NCI-H1417 (cell line): ENCODE measurements around the gene EXOC4.

Experiments used
- DNase-seq, 3 experiments: peaks; one replicate each; lab custom pipeline; 2025; lab: John Stamatoyannopoulos, UW

EXOC4 gene

GRCh38 chr7:133784486-133785001, 531.7 kb downstream of the EXOC4 start:
- DNase-seq = peak in 2 of 3 experiments; percentile 50 to 87

GRCh38 chr7:133786401-133786937, 533.6 kb downstream of the EXOC4 start:
- no peak for DNase-seq

GRCh38 chr7:133789974-133790373, 537.1 kb downstream of the EXOC4 start:
- peak in 2 of 3 experiments; percentile 42 to 63 for DNase-seq

- DNase-seq = no peak
Measured at GRCh38 chr7:133790911-133791310, 538.0 kb downstream of the EXOC4 start.

GRCh38 chr7:133794479-133794878, 541.6 kb downstream of the EXOC4 start:
- DNase-seq = peak in 2 of 3 experiments; percentile 50 to 88

- peak; percentile 21 to 93 (median 75) for DNase-seq
Measured at GRCh38 chr7:133795068-133795665, 542.3 kb downstream of the EXOC4 start.

- peak in 2 of 3 experiments; percentile 31 to 77 for DNase-seq
Measured at GRCh38 chr7:133796782-133797745, 544.2 kb downstream of the EXOC4 start.

- no peak for DNase-seq
Measured at GRCh38 chr7:133797818-133798520, 545.1 kb downstream of the EXOC4 start.

- no peak for DNase-seq
Measured at GRCh38 chr7:133801341-133801740, 548.5 kb downstream of the EXOC4 start.

GRCh38 chr7:133804127-133804526, 551.2 kb downstream of the EXOC4 start:
- DNase-seq = no peak

GRCh38 chr7:133805426-133805825, 552.5 kb downstream of the EXOC4 start:
- no peak for DNase-seq

- peak; percentile 38 to 91 (median 86) for DNase-seq
Measured at GRCh38 chr7:133807624-133808492, 555.0 kb downstream of the EXOC4 start.

GRCh38 chr7:133808493-133808866, 555.6 kb downstream of the EXOC4 start:
- DNase-seq = peak in 1 of 3 experiments; percentile 78

GRCh38 chr7:133812877-133813276, 560.0 kb downstream of the EXOC4 start:
- DNase-seq = no peak

- DNase-seq = no peak
Measured at GRCh38 chr7:133815611-133816210, 562.8 kb downstream of the EXOC4 start.

- peak in 2 of 3 experiments; percentile 56 to 87 for DNase-seq
Measured at GRCh38 chr7:133819695-133820094, 566.8 kb downstream of the EXOC4 start.

GRCh38 chr7:133820584-133820983, 567.7 kb downstream of the EXOC4 start:
- DNase-seq = peak in 2 of 3 experiments; percentile 28 to 41

- DNase-seq = no peak
Measured at GRCh38 chr7:133821171-133821570, 568.3 kb downstream of the EXOC4 start.

- DNase-seq = no peak
Measured at GRCh38 chr7:133822001-133822641, 569.2 kb downstream of the EXOC4 start.
